ENCODE data around the gene RASD2.

The RASD2 gene

DNA sequence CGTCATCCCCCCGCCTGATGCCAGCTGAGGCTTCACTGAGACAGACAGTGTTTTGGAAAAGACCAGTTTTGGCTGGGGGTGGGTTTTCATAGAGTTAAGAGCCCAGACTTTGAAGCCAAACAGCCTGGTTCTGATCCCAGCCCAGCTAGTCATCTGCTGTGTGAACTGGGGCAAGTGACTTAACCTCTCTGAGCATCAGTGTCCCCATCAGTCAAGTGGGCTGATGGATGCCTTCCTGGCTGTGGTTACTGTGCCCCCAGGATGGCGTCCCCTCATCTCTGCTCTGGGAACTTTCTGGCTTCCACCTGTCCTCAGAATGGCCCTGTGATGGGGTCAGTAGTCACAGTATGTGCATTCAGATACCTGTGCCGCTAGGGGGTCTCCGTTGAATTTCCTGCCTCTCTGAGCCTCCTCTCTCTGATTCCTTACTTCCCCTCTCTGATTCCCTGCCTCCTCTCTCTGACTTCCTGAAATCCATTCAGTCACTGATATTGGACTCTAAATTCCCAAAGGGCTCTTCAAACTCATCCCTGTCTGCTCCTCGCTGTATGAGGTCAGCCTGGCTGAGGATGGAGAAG lies 2.4 kb downstream of the RASD2 start:
- H3K4me3 ChIP-seq (ENCODE audit: low read depth, low read length): no peak overlapping the region
- ChIA-PET CTCF (no interaction called here), POLR2A (no interaction called here)
- no peak for DNase-seq (ENCODE audit: low read depth, low spot score)
- no peak for TF ChIP-seq CTCF (IDR thresholded peaks at IDR 0.05; ENCODE audit: insufficient read depth, low read length, missing control alignments)

- no peak for TF ChIP-seq CTCF (IDR thresholded peaks at IDR 0.05; ENCODE audit: insufficient read depth, low read length, missing control alignments)
- ChIA-PET CTCF (no interaction called here), POLR2A (interaction anchor here (0.6 kb wide), 1 partner anchor 8 kb away, joined by 3 read pairs; no protein-coding TSS in a partner anchor)
- no peak overlapping the region for H3K4me3 ChIP-seq (ENCODE audit: low read depth, low read length)
- no peak for DNase-seq (ENCODE audit: low read depth, low spot score)
Measured at GRCh38 chr22:35543702-35544101, 3.1 kb downstream of the RASD2 start.

GRCh38 chr22:35544189-35544588 lies 3.6 kb downstream of the RASD2 start:
- DNase-seq (ENCODE audit: low read depth, low spot score): no peak
- H3K4me3 ChIP-seq (ENCODE audit: low read depth, low read length): no peak overlapping the region
- CTCF ChIA-PET: interaction anchor here (1.9 kb wide), 1 partner anchor 8 kb away, joined by 7 read pairs; no protein-coding TSS in a partner anchor
- POLR2A ChIA-PET: interaction anchor here (0.6 kb wide), 1 partner anchor 9 kb away, joined by 3 read pairs; no protein-coding TSS in a partner anchor
- no peak for TF ChIP-seq CTCF (IDR thresholded peaks at IDR 0.05; ENCODE audit: insufficient read depth, low read length, missing control alignments)

DNA sequence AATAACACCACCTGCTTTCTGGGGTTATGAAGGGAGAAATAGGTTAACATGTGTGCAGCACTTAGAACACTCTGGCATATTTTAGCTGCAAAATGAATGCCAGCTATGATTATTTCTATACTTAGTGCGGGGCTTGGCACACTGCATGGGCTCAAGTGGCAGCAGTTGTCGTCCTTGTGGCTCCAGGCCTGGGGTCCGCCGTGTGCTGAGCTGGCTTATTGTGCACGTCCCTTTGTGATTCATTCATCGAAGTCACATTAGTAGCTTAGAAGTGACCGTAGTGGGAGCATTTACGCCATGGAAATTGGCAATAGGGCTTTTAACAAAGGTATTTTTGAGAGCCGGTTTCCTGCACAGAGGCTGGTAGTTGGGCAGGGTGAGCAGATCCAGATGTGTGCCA lies 4.2 kb downstream of the RASD2 start:
- POLR2A ChIA-PET: no interaction called here
- DNase-seq (ENCODE audit: low read depth, low spot score): no peak
- no peak for TF ChIP-seq CTCF (IDR thresholded peaks at IDR 0.05; ENCODE audit: insufficient read depth, low read length, missing control alignments)
- no peak overlapping the region for H3K4me3 ChIP-seq (ENCODE audit: low read depth, low read length)
- CTCF ChIA-PET: interaction anchor here (1.9 kb wide), 1 partner anchor 9 kb away, joined by 7 read pairs; no protein-coding TSS in a partner anchor

- no peak overlapping the region for H3K4me3 ChIP-seq (ENCODE audit: low read depth, low read length)
- ChIA-PET CTCF (interaction anchor here (1.6 kb wide), 1 partner anchor 117 kb away, joined by 5 read pairs; no protein-coding TSS in a partner anchor), POLR2A (no interaction called here)
- no peak for DNase-seq (ENCODE audit: low read depth, low spot score)
- TF ChIP-seq CTCF (IDR thresholded peaks at IDR 0.05; ENCODE audit: insufficient read depth, low read length, missing control alignments): no peak
Measured at GRCh38 chr22:35546886-35547285, 6.3 kb downstream of the RASD2 start.

DNA sequence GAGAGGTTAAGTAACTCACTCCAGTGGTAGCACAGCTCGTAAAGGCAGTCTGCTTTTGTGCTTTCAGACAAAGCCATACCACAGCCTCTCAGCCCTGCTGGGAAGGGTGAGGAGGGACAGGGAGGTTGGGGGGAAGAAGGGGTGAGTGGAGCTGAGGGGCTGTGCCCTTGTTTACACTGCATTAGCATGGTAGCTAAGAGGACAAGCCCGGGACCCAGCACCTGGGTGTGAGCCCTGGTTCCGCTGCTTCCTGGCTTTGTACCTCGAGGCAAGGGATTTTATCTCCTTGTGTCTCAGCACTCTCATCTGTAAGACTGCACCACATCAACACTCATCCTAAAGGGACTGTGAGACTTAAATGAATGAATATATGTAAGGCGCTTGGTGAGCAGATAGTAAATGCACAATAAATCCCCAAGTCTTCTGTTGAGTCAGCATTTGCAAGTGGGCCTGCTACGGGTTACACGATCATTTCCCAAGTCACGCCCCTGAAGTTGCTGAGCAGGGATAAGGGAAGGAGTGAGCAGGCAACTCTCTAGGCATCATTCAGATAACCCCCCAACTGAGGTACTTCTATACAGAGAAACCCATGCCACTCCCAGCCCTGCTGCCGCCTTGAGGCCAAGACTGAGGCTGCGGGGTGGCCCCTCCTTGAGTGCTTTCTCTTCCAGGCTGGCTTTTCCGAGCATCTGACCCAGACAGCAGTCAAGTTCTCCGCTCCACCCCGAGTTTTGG lies 7.5 kb downstream of the RASD2 start:
- DNase-seq (ENCODE audit: low read depth, low spot score): no peak
- no peak for TF ChIP-seq CTCF (IDR thresholded peaks at IDR 0.05; ENCODE audit: insufficient read depth, low read length, missing control alignments)
- no peak overlapping the region for H3K4me3 ChIP-seq (ENCODE audit: low read depth, low read length)
- ChIA-PET POLR2A (no interaction called here), CTCF (no interaction called here)

Data from AG04449 (cell line).